UCSD-AML1 (cell line): Measurements from ENCODE around the gene BOD1L1.

Source experiments
- DNase-seq: peaks from one replicate; lab custom pipeline; 2025; ENCODE audit not compliant: unreplicated experiment; lab: John Stamatoyannopoulos, UW

Gene BOD1L1

GRCh38 chr4:13540446-13541175 is 86.9 kb downstream of the BOD1L1 start:
- DNase-seq, result no peak

- no peak for DNase-seq
Observed at GRCh38 chr4:13539619-13540445, 87.7 kb downstream of the BOD1L1 start.

GRCh38 chr4:13539047-13539618 is 88.4 kb downstream of the BOD1L1 start:
- no peak for DNase-seq

- no peak for DNase-seq
Observed at GRCh38 chr4:13538427-13538973, 89.0 kb downstream of the BOD1L1 start.

GRCh38 chr4:13537832-13538177 is 89.7 kb downstream of the BOD1L1 start:
- no peak for DNase-seq

- DNase-seq, result peak; percentile 56
Observed at GRCh38 chr4:13537011-13537831, 90.3 kb downstream of the BOD1L1 start.

- DNase-seq, result no peak
Observed at GRCh38 chr4:13536607-13537006, 90.9 kb downstream of the BOD1L1 start.

GRCh38 chr4:13535708-13536361 is 91.7 kb downstream of the BOD1L1 start:
- DNase-seq, result no peak

- DNase-seq, result no peak
Observed at GRCh38 chr4:13535118-13535517, 92.4 kb downstream of the BOD1L1 start.

GRCh38 chr4:13534344-13535063 is 93.0 kb downstream of the BOD1L1 start:
- peak; percentile 31 for DNase-seq

- DNase-seq, result no peak
Observed at GRCh38 chr4:13533670-13534343, 93.7 kb downstream of the BOD1L1 start.

- DNase-seq, result no peak
Observed at GRCh38 chr4:13531625-13531998, 95.9 kb downstream of the BOD1L1 start.

- DNase-seq, result no peak
Observed at GRCh38 chr4:13530823-13531624, 96.5 kb downstream of the BOD1L1 start.

GRCh38 chr4:13529128-13529919 is 98.2 kb downstream of the BOD1L1 start:
- no peak for DNase-seq

- DNase-seq, result no peak
Observed at GRCh38 chr4:13528821-13529127, 98.8 kb downstream of the BOD1L1 start.

GRCh38 chr4:13527981-13528820 is 99.3 kb downstream of the BOD1L1 start:
- peak; percentile 28 for DNase-seq
